GM23248 (cell line): Measurements from ENCODE around the gene USP20. TPM values are rescaled to one million over a fixed set of nuclear protein-coding genes. Genes with fewer than 3 reads are reported as not detected.

Experiments
- DNase-seq: peaks from one replicate; pipeline ENCODE4 v3.0.0-alpha.2; 2015
- H2AFZ ChIP-seq: fragments of 200-600 bp; sonication (generic); 2 replicates; pipeline ENCODE4 v1.6.1; 2016; ENCODE audit warnings: antibody characterized with exemption
- H3F3A ChIP-seq: fragments of 200-600 bp; sonication (generic); 2 replicates; pipeline ENCODE4 v1.6.1; 2016; ENCODE audit warnings: mild to moderate bottlenecking, antibody characterized with exemption, mixed run types; ENCODE audit not compliant: insufficient read depth
- H3K27ac ChIP-seq: fragments of 200-600 bp; sonication (generic); 2 replicates; pipeline ENCODE4 v1.5.1; 2016; ENCODE audit warnings: mild to moderate bottlenecking
- H3K27me3 ChIP-seq: fragments of 200-600 bp; sonication (generic); replicated peaks from 2 replicates; pipeline ENCODE4 v1.6.1; 2016; ENCODE audit warnings: mild to moderate bottlenecking; ENCODE audit not compliant: insufficient read depth
- H3K36me3 ChIP-seq: fragments of 200-600 bp; sonication (generic); 2 replicates; pipeline ENCODE4 v1.6.1; 2016; ENCODE audit warnings: low read depth, mild to moderate bottlenecking
- H3K4me1 ChIP-seq: fragments of 200-600 bp; sonication (generic); 2 replicates; pipeline ENCODE4 v1.6.1; 2016; ENCODE audit warnings: mild to moderate bottlenecking; ENCODE audit not compliant: insufficient read depth
- H3K4me2 ChIP-seq: fragments of 200-600 bp; sonication (generic); one replicate; pipeline ENCODE4 v1.6.1; 2016; ENCODE audit warnings: mild to moderate bottlenecking; ENCODE audit not compliant: unreplicated experiment
- H3K4me3 ChIP-seq: fragments of 200-600 bp; sonication (generic); 2 replicates; pipeline ENCODE4 v1.5.1; 2016; ENCODE audit warnings: mild to moderate bottlenecking
- H3K79me2 ChIP-seq: fragments of 200-600 bp; sonication (generic); 2 replicates; pipeline ENCODE4 v1.6.1; 2016; ENCODE audit warnings: mild to moderate bottlenecking; ENCODE audit not compliant: insufficient read depth
- H3K9ac ChIP-seq: fragments of 200-600 bp; sonication (generic); 2 replicates; pipeline ENCODE4 v1.6.1; 2016; ENCODE audit warnings: mild to moderate bottlenecking
- H3K9me2 ChIP-seq: fragments of 200-600 bp; sonication (generic); 2 replicates; pipeline ENCODE4 v1.6.1; 2016; ENCODE audit warnings: mixed run types, mild to moderate bottlenecking, moderate library complexity; ENCODE audit not compliant: insufficient read depth
- H3K9me3 ChIP-seq: fragments of 200-600 bp; sonication (generic); one replicate; pipeline ENCODE4 v1.6.1; 2017; ENCODE audit warnings: low read depth
- H4K20me1 ChIP-seq: fragments of 200-600 bp; sonication (generic); 2 replicates; pipeline ENCODE4 v1.6.0; 2016; ENCODE audit not compliant: insufficient read depth
- EZH2 ChIP-seq: fragments of 200-600 bp; sonication (generic); IDR thresholded peaks from 2 replicates; pipeline ENCODE4 v1.6.1; 2018; ENCODE audit warnings: antibody characterized with exemption, mild to moderate bottlenecking; ENCODE audit not compliant: insufficient read depth, poor library complexity, severe bottlenecking
- EZH2phosphoT487 ChIP-seq: fragments of 200-600 bp; sonication (generic); IDR thresholded peaks from 2 replicates; pipeline ENCODE4 v1.6.1; 2018; ENCODE audit warnings: antibody characterized with exemption, moderate library complexity, mild to moderate bottlenecking, low read depth; ENCODE audit not compliant: insufficient read depth
- WGBS, 2 experiments: methylation state at CpG; one replicate each; pipeline ENCODE4 v1.1.6; 2015 to 2017; ENCODE audit warnings: low lambda C conversion rate in 2 of 2, low coverage in 1 of 2; ENCODE audit errors: missing lambda C conversion rate in 2 of 2; 5-methylcytosine and 5-hydroxymethylcytosine counted together
- in situ Hi-C: fragments of 300-500 bp; cut with MboI; formaldehyde crosslinking; loops from 2 replicates; pipeline ENCODE4 v1.15.0; 2020
- polyA plus RNA-seq: library from polyadenylated mRNA; unstranded; fragments of >200 nt; fragmentation: Nextera tagmentation; extraction: Ambion mirVana; gene quantifications from 2 replicates; pipeline ENCODE4 v1.2.1, GENCODE V29; 2016
- total RNA-seq: library from RNA; depleted of rRNA; stranded (reverse); fragments of >200 nt; shearing (Covaris generic); gene quantifications from 2 replicates; pipeline ENCODE4 v1.2.3, GENCODE V29; 2014

The USP20 gene
- total and polyA plus RNA-seq, 2 experiments from 2014 or later, result 10.3 to 15.8 TPM

DNA sequence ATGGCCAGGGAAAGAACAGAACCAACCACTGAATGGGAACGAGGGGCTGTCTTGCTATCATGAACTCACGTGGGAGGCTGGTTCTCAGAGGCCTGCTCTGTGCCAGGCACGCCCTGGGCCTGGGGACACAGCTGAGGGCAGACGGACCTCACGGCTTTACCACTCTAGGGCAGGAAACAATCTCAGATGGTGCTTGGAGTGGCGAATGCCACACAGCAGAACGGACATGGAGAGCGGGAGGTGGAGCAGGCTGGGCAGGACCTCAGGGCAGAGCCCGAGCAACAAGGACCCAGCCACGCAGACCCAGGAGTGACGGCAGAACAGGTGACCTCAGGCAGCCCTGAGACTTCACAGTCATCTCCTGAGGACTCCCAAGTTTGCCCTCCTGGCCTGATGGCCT is 20.0 kb upstream of the USP20 start:
- peaks cover 24% of the 10 kb centered on the region; the same call in 1 of the 2 replicates for H3K36me3 ChIP-seq
- in situ Hi-C loops, result no loop called here

GRCh38 chr9:129816501-129817435 is 18.5 kb upstream of the USP20 start:
- Histone ChIP-seq H3K9me3 (no peaks in the 10 kb centered on the region), H2AFZ (no peak overlapping the region), H3K27ac (no peak overlapping the region), H3K27me3 (no peaks in the 10 kb centered on the region), H3F3A (peaks cover 13% of the 10 kb centered on the region), H3K36me3 (peaks cover 35% of the 10 kb centered on the region; the same call in 1 of the 2 replicates), H3K9me2 (no peaks in the 10 kb centered on the region), H3K79me2 (peaks cover 25% of the 10 kb centered on the region), H4K20me1 (no peaks in the 10 kb centered on the region), H3K4me3 (no peak overlapping the region), H3K4me2 (no peak overlapping the region), H3K9ac (no peak overlapping the region), H3K4me1 (no peaks in the 10 kb centered on the region)
- TF ChIP-seq EZH2 (no peak), EZH2phosphoT487 (no peak)
- 89 to 91% methylated on average over 14 of the region's 14 CpGs for WGBS, 2 experiments
- no peak for DNase-seq
- in situ Hi-C loops, result no loop called here

More for the DNA sequence above, 20.0 kb upstream of the USP20 start:
- Histone ChIP-seq H3K4me1 (no peaks in the 10 kb centered on the region), H3F3A (peaks cover 26% of the 10 kb centered on the region), H3K4me2 (no peak overlapping the region), H3K9me2 (no peaks in the 10 kb centered on the region), H3K27ac (no peak overlapping the region), H4K20me1 (no peaks in the 10 kb centered on the region), H2AFZ (no peak overlapping the region), H3K79me2 (peaks cover 11% of the 10 kb centered on the region), H3K9ac (no peak overlapping the region), H3K9me3 (no peaks in the 10 kb centered on the region), H3K4me3 (no peak overlapping the region), H3K27me3 (no peaks in the 10 kb centered on the region)
- no peak for DNase-seq
- TF ChIP-seq EZH2phosphoT487 (no peak), EZH2 (no peak)
- WGBS, 2 experiments, result 89 to 92% methylated on average over 8 to 11 of the region's 11 CpGs

- Histone ChIP-seq H3K27me3 (no peaks in the 10 kb centered on the region), H3K36me3 (peaks cover 28% of the 10 kb centered on the region; the same call in 1 of the 2 replicates), H3K4me1 (no peaks in the 10 kb centered on the region), H3K4me3 (peak overlapping the region; percentile 78), H3K9ac (peak overlapping the region; percentile 94), H4K20me1 (no peaks in the 10 kb centered on the region), H3K4me2 (peak overlapping the region; percentile 88), H3K27ac (peak overlapping the region; percentile 53), H3F3A (peaks cover 10% of the 10 kb centered on the region; the same call in 1 of the 2 replicates), H3K9me3 (no peaks in the 10 kb centered on the region), H2AFZ (peak overlapping the region; percentile 43; the same call in 1 of the 2 replicates), H3K9me2 (no peaks in the 10 kb centered on the region), H3K79me2 (peaks cover 40% of the 10 kb centered on the region)
- DNase-seq, result peak; percentile 69
- in situ Hi-C loops, result no loop called here
- TF ChIP-seq EZH2 (no peak), EZH2phosphoT487 (no peak)
- 17 to 24% methylated on average over 23 to 25 of the region's 26 CpGs for WGBS, 2 experiments
These were observed 12.2 kb upstream of the USP20 start for GRCh38 chr9:129822898-129823541.

GRCh38 chr9:129823542-129823934 is 11.7 kb upstream of the USP20 start:
- Histone ChIP-seq H3K4me1 (no peaks in the 10 kb centered on the region), H3K27ac (peak overlapping the region; percentile 56), H3K9me3 (no peaks in the 10 kb centered on the region), H3K4me3 (peak overlapping the region; percentile 87), H2AFZ (peak overlapping the region; percentile 55), H3K36me3 (peaks cover 22% of the 10 kb centered on the region; the same call in 1 of the 2 replicates), H3K9me2 (no peaks in the 10 kb centered on the region), H3F3A (peaks cover 10% of the 10 kb centered on the region; the same call in 1 of the 2 replicates), H3K9ac (peak overlapping the region; percentile 94), H3K79me2 (peaks cover 40% of the 10 kb centered on the region), H4K20me1 (no peaks in the 10 kb centered on the region), H3K4me2 (peak overlapping the region; percentile 36), H3K27me3 (no peaks in the 10 kb centered on the region)
- TF ChIP-seq EZH2, result no peak
- TF ChIP-seq EZH2phosphoT487, result no peak
- no peak for DNase-seq
- in situ Hi-C loops, result no loop called here
- WGBS, 2 experiments, result 0 to 3% methylated on average over 2 to 14 of the region's 15 CpGs
